IMR-90 (cell line): ENCODE results near the gene SLC37A1. TPM values are rescaled to one million over a fixed set of nuclear protein-coding genes. Genes with fewer than 3 reads are reported as not detected.

Source experiments
- ATAC-seq: fragments of 200-7000 bp; cut with Tn5 transposase; 2 replicates; pipeline ENCODE4 v1.9.1; 2020; ENCODE audit warnings: low read depth, mild to moderate bottlenecking, moderate library complexity
- BruUV-seq: library from RNA; stranded (reverse); fragments of 400-500 nt; replicated peaks from 2 replicates; lab custom pipeline; 2021; lab: Mats Ljungman, UMichigan
- CTCF ChIA-PET: fragments of 300-600 bp; formaldehyde crosslinking; extraction: SDS; loops from one replicate; lab custom pipeline; 2021; ENCODE audit warnings: antibody characterized with exemption; lab: Yijun Ruan, JAX
- POLR2A ChIA-PET: fragments of 300-600 bp; sonication (Branson Sonifier 250); formaldehyde crosslinking; loops from one replicate; lab custom pipeline; 2022; ENCODE audit warnings: antibody characterized with exemption; ENCODE audit not compliant: unreplicated experiment; lab: Charles Lee
- DNase-seq: peaks from one replicate; pipeline ENCODE4 v3.0.0; 2013
- H2AFZ ChIP-seq: replicated peaks from 2 replicates; pipeline ENCODE3; 2013; ENCODE audit warnings: low read length, mild to moderate bottlenecking; ENCODE audit not compliant: poor library complexity
- H2AK5ac ChIP-seq: 2 replicates; pipeline ENCODE4 v1.6.1; 2013; ENCODE audit warnings: low read depth, low read length, inconsistent platforms
- H2AK9ac ChIP-seq: replicated peaks from 2 replicates; pipeline ENCODE3; 2013; ENCODE audit warnings: mild to moderate bottlenecking, low read depth, low read length, moderate library complexity; ENCODE audit not compliant: poor library complexity
- H2BK120ac ChIP-seq: 2 replicates; pipeline ENCODE4 v1.6.1; 2013; ENCODE audit warnings: low read depth, low read length, inconsistent platforms
- H2BK15ac ChIP-seq: 3 replicates; pipeline ENCODE4 v1.6.1; 2013; ENCODE audit warnings: low read depth, low read length, inconsistent platforms
- H2BK20ac ChIP-seq: 2 replicates; pipeline ENCODE4 v1.6.1; 2013; ENCODE audit warnings: low read depth, mild to moderate bottlenecking, inconsistent platforms, low read length, moderate library complexity
- H2BK5ac ChIP-seq: 2 replicates; pipeline ENCODE4 v1.6.1; 2013; ENCODE audit warnings: mild to moderate bottlenecking, low read depth, low read length, inconsistent platforms; ENCODE audit not compliant: poor library complexity, severe bottlenecking
- H3K14ac ChIP-seq: replicated peaks from 2 replicates; pipeline ENCODE4 v1.6.1; 2013; ENCODE audit warnings: low read depth, low read length, inconsistent platforms
- H3K18ac ChIP-seq: 2 replicates; pipeline ENCODE4 v1.6.1; 2013; ENCODE audit warnings: low read depth, low read length, control low read depth
- H3K23ac ChIP-seq: 2 replicates; pipeline ENCODE4 v1.6.1; 2013; ENCODE audit warnings: low read depth, low read length, inconsistent platforms
- H3K27ac ChIP-seq: 2 replicates; pipeline ENCODE4 v1.5.1; 2013; ENCODE audit warnings: mild to moderate bottlenecking, control low read depth, low read length; ENCODE audit not compliant: insufficient read depth
- H3K27me3 ChIP-seq: 2 replicates; pipeline ENCODE4 v1.6.1; 2013; ENCODE audit warnings: low read length; ENCODE audit not compliant: control insufficient read depth, insufficient read depth
- H3K36me3 ChIP-seq: 2 replicates; pipeline ENCODE4 v1.6.1; 2013; ENCODE audit warnings: low read length, mixed read lengths; ENCODE audit not compliant: control insufficient read depth, insufficient read depth
- H3K4ac ChIP-seq: 2 replicates; pipeline ENCODE4 v1.6.1; 2013; ENCODE audit warnings: low read depth, low read length, inconsistent platforms
- H3K4me1 ChIP-seq: 2 replicates; pipeline ENCODE4 v1.6.1; 2013; ENCODE audit warnings: low read length, mixed read lengths; ENCODE audit not compliant: control insufficient read depth, insufficient read depth
- H3K4me2 ChIP-seq: 2 replicates; pipeline ENCODE4 v1.6.1; 2013; ENCODE audit warnings: low read depth, mild to moderate bottlenecking, control low read depth, low read length, moderate library complexity
- H3K4me3 ChIP-seq: 2 replicates; pipeline ENCODE4 v1.5.1; 2013; ENCODE audit warnings: low read depth, mild to moderate bottlenecking, control low read depth, low read length, moderate library complexity; ENCODE audit not compliant: insufficient read depth
- H3K56ac ChIP-seq: 2 replicates; pipeline ENCODE4 v1.6.1; 2013; ENCODE audit warnings: low read length, inconsistent platforms; ENCODE audit not compliant: insufficient read depth; ENCODE audit errors: extremely low read depth
- H3K79me1 ChIP-seq, 2 experiments: 2 replicates each; pipeline ENCODE4 v1.6.1; 2013; ENCODE audit warnings: low read length in 2 of 2, inconsistent platforms in 1 of 2, low read depth in 1 of 2
- H3K9ac ChIP-seq: 2 replicates; pipeline ENCODE4 v1.6.1; 2013; ENCODE audit warnings: low read depth, low read length, control low read depth
- H3K9me1 ChIP-seq: 2 replicates; pipeline ENCODE4 v1.6.1; 2013; ENCODE audit warnings: low read length, inconsistent platforms; ENCODE audit not compliant: insufficient read depth
- H3K9me3 ChIP-seq: 2 replicates; pipeline ENCODE4 v1.6.1; 2013; ENCODE audit warnings: low read length; ENCODE audit not compliant: control insufficient read depth, insufficient read depth
- H4K20me1 ChIP-seq: 2 replicates; pipeline ENCODE4 v1.6.1; 2013; ENCODE audit warnings: low read length, inconsistent platforms; ENCODE audit not compliant: insufficient read depth
- H4K5ac ChIP-seq: 2 replicates; pipeline ENCODE4 v1.6.1; 2013; ENCODE audit warnings: mild to moderate bottlenecking, low read depth, low read length, control low read depth
- H4K8ac ChIP-seq, 2 experiments: 2 replicates each; pipeline ENCODE4 v1.6.1; 2013; ENCODE audit warnings: low read depth in 2 of 2, low read length in 2 of 2, control low read depth in 1 of 2, inconsistent platforms in 1 of 2
- H4K91ac ChIP-seq: 2 replicates; pipeline ENCODE4 v1.6.1; 2013; ENCODE audit warnings: low read depth, low read length, inconsistent platforms; ENCODE audit not compliant: insufficient read depth
- BHLHE40 ChIP-seq: fragments of 150-350 bp; IDR thresholded peaks from 2 replicates; pipeline ENCODE4 v1.6.1; 2016; ENCODE audit warnings: mild to moderate bottlenecking, low read depth, low read length
- CEBPB ChIP-seq: IDR thresholded peaks from 2 replicates; pipeline ENCODE4 v1.6.1; 2012; ENCODE audit warnings: low read depth, low read length, improper control_type of control experiment
- CHD1 ChIP-seq: IDR thresholded peaks from 2 replicates; pipeline ENCODE4 v1.6.1; 2012; ENCODE audit warnings: low read depth, low read length, improper control_type of control experiment
- ELK1 ChIP-seq: fragments of 150-350 bp; IDR thresholded peaks from 2 replicates; pipeline ENCODE4 v1.6.1; 2016; ENCODE audit warnings: low read depth, mild to moderate bottlenecking, low read length, moderate library complexity, borderline replicate concordance
- MAFK ChIP-seq: IDR thresholded peaks from 2 replicates; pipeline ENCODE4 v1.6.1; 2012; ENCODE audit warnings: low read depth, low read length, improper control_type of control experiment
- MAZ ChIP-seq: IDR thresholded peaks from 2 replicates; pipeline ENCODE4 v1.6.1; 2012; ENCODE audit warnings: low read depth, mild to moderate bottlenecking, low read length, improper control_type of control experiment, moderate library complexity, borderline replicate concordance
- NFE2L2 ChIP-seq: fragments of 150-350 bp; IDR thresholded peaks from 2 replicates; pipeline ENCODE4 v1.6.1; 2016; ENCODE audit warnings: low read depth, mild to moderate bottlenecking, low read length
- POLR2A ChIP-seq: IDR thresholded peaks from 2 replicates; pipeline ENCODE4 v1.6.1; 2012; ENCODE audit warnings: mild to moderate bottlenecking, low read depth, low read length
- RCOR1 ChIP-seq: IDR thresholded peaks from 2 replicates; pipeline ENCODE4 v1.6.1; 2012; ENCODE audit warnings: mild to moderate bottlenecking, low read length, improper control_type of control experiment; ENCODE audit not compliant: insufficient replicate concordance
- RFX5 ChIP-seq: IDR thresholded peaks from 2 replicates; pipeline ENCODE4 v1.8.0; 2012; ENCODE audit warnings: low read depth, mild to moderate bottlenecking, low read length, moderate library complexity
- SMC3 ChIP-seq: fragments of 150-350 bp; IDR thresholded peaks from 2 replicates; pipeline ENCODE4 v1.6.1; 2016; ENCODE audit warnings: low read depth, mild to moderate bottlenecking, antibody characterized with exemption, low read length, moderate library complexity
- WGBS, 2 experiments: methylation state at CpG; one replicate each; pipeline versions ENCODE4 v1.1.5 to v1.1.7; 2013; ENCODE audit warnings: missing lambda C conversion rate in 2 of 2; ENCODE audit not compliant: insufficient read length in 1 of 2; ENCODE audit errors: extremely low coverage in 2 of 2; 5-methylcytosine and 5-hydroxymethylcytosine counted together
- dilution Hi-C: fragments of 300-500 bp; cut with HindIII; formaldehyde crosslinking; loops from one replicate; pipeline ENCODE4 v1.14.3; 2018; ENCODE audit warnings: low sequenced_read_pairs; ENCODE audit not compliant: unreplicated experiment
- in situ Hi-C: fragments of 300-500 bp; cut with MboI; formaldehyde crosslinking; loops from 3 replicates; pipeline ENCODE4 v1.14.3; 2019; ENCODE audit warnings: low sequenced_read_pairs, inconsistent platforms, mixed read lengths
- intact Hi-C: fragments of 100-400 bp; cut with micrococcal nuclease; formaldehyde crosslinking; loops from 2 replicates; pipeline ENCODE4 v1.10.0; 2022
- polyA plus RNA-seq, 3 experiments: library from polyadenylated mRNA; depleted of rRNA; stranded (reverse); fragments of >200 nt; gene quantifications; 2 replicates each; pipeline ENCODE4 v1.2.3, GENCODE V29; 2012; ENCODE audit warnings: low replicate concordance in 1 of 3
- total RNA-seq: library from RNA; depleted of rRNA; stranded (reverse); fragments of >200 nt; gene quantifications from 2 replicates; pipeline ENCODE4 v1.2.3, GENCODE V29; 2012
- TF ChIP-seq, protein P1 (sequence below): fragments of 150-350 bp; IDR thresholded peaks from 2 replicates; pipeline ENCODE4 v1.6.1; 2017; ENCODE audit warnings: mild to moderate bottlenecking, antibody characterized with exemption, low read length, low read depth
- TF ChIP-seq, protein P2 (sequence below): conservative IDR thresholded peaks from 2 replicates; pipeline ENCODE4 v1.5.1; 2012; ENCODE audit warnings: mild to moderate bottlenecking, low read depth, low read length, improper control_type of control experiment

Gene SLC37A1
- total and polyA plus RNA-seq, 2 of the 4 experiments (the other 2 are of a cell fraction): 0.36 to 0.48 TPM

DNA sequence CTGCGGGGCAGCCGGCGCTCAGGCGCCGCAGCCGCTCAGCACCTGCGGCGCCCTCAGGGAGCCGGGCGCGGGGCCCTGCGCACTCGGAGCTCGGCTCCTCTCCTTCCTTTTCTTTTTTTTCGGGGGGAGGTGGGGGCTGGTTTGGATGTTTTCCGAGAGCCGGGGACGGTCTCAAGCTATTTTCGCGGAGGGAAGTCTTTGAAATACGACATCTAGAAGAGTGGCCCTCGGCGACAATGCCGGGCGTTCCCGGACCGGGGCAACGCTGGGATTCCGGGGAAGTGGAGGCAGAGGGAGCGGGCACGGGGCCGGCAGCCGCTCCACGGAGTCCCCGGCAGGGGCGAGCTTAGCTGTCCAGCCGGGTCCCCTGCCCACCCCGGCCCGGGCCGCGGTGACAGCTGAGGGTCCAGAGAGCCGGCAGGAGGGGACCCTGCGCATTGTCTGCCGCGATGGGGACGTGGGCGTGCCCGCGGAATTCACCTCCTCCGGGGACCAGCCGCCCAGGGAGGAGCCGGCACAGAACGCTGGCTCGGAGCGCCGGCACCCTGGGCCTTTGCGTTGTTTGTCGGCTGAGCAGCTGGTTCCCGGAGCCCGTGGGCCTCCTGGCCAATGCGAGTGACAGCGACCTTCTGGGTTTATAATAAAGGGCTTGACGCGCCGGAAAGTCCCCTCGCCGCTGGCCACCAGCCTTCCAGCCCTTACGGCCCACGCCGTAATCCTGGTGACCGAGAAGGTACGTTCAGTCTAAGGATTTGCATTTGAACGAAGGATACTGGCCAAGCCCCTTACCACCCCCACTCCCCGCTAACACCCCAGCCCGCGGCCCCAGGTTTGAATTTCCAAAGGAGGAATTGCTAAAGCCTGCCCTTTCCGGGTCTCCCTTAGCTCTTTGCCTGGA lies 582 bp downstream of the SLC37A1 start (continued):
- TF ChIP-seq BHLHE40: no peak
- TF ChIP-seq POLR2A: no peak

DNA sequence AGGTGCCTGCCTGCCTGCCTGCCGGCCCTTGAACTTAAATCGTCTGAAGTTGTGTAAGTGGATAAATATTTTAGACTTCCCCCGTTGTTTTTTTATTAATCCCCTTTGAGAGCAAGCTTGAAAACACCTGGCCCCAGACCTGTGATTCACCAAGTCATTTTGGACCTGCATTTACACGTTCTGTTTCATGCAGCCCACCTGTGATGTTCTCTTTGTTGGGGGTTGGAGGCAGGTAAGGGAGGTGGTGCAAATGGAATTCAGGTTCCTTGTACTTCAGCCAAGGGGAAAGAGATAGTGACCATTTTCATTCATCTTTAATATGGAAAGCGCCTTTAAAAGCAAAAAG lies 1.2 kb downstream of the SLC37A1 start:
- H3K4me1 ChIP-seq: 0 out of 2 replicates have a peak, but pooled peaks cover 2% of the 10 kb centered on the region
- no peaks in the 10 kb centered on the region for H3K9me3 ChIP-seq
- no peak overlapping the region for H3K18ac ChIP-seq
- ATAC-seq: no peak
- no peaks in the 10 kb centered on the region for H3K79me1 ChIP-seq
- no peak overlapping the region for H2BK20ac ChIP-seq
- no peak overlapping the region for H2AK5ac ChIP-seq
- no peak overlapping the region for H3K23ac ChIP-seq
- dilution Hi-C loops (no loop called here), intact Hi-C loops (no loop called here), in situ Hi-C loops (no loop called here)
- peaks cover 39% of the 10 kb centered on the region for H3K27me3 ChIP-seq
- DNase-seq: no peak
- H4K5ac ChIP-seq: no peak overlapping the region
- no peak overlapping the region for H2AK9ac ChIP-seq
- no CpG with 5 or more reads among the region's 5 CpGs for WGBS, 2 experiments
- H3K14ac ChIP-seq: no peak overlapping the region
- ChIA-PET CTCF (no interaction called here), POLR2A (no interaction called here)
- H3K9me1 ChIP-seq: peaks cover 2% of the 10 kb centered on the region; the same call in 1 of the 2 replicates
- no peak overlapping the region for H3K27ac ChIP-seq
- BruUV-seq: no TSS peak
- H3K4ac ChIP-seq: no peak overlapping the region
- no peaks in the 10 kb centered on the region for H3K36me3 ChIP-seq
- H3K4me3 ChIP-seq: no peak overlapping the region
- H3K4me2 ChIP-seq: no peak overlapping the region
- no peak overlapping the region for H3K56ac ChIP-seq
- H2BK5ac ChIP-seq: no peak overlapping the region
- H4K20me1 ChIP-seq: no peaks in the 10 kb centered on the region
- H2BK15ac ChIP-seq: no peak overlapping the region
- no peak overlapping the region for H3K9ac ChIP-seq
- no peak overlapping the region for H4K91ac ChIP-seq
- H4K8ac ChIP-seq: no peak overlapping the region
- no peak overlapping the region for H2BK120ac ChIP-seq
- no peak overlapping the region for H2AFZ ChIP-seq
- no peak for TF ChIP-seq RFX5
- TF ChIP-seq, protein P1, sequence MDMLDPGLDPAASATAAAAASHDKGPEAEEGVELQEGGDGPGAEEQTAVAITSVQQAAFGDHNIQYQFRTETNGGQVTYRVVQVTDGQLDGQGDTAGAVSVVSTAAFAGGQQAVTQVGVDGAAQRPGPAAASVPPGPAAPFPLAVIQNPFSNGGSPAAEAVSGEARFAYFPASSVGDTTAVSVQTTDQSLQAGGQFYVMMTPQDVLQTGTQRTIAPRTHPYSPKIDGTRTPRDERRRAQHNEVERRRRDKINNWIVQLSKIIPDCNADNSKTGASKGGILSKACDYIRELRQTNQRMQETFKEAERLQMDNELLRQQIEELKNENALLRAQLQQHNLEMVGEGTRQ: no peak
- no peak for TF ChIP-seq MAFK
- no peak for TF ChIP-seq SMC3
- TF ChIP-seq RCOR1: no peak
- TF ChIP-seq NFE2L2: no peak
- TF ChIP-seq CEBPB: no peak
- TF ChIP-seq ELK1: no peak
- TF ChIP-seq, protein P2, sequence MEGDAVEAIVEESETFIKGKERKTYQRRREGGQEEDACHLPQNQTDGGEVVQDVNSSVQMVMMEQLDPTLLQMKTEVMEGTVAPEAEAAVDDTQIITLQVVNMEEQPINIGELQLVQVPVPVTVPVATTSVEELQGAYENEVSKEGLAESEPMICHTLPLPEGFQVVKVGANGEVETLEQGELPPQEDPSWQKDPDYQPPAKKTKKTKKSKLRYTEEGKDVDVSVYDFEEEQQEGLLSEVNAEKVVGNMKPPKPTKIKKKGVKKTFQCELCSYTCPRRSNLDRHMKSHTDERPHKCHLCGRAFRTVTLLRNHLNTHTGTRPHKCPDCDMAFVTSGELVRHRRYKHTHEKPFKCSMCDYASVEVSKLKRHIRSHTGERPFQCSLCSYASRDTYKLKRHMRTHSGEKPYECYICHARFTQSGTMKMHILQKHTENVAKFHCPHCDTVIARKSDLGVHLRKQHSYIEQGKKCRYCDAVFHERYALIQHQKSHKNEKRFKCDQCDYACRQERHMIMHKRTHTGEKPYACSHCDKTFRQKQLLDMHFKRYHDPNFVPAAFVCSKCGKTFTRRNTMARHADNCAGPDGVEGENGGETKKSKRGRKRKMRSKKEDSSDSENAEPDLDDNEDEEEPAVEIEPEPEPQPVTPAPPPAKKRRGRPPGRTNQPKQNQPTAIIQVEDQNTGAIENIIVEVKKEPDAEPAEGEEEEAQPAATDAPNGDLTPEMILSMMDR: no peak
- TF ChIP-seq CHD1: no peak
- TF ChIP-seq MAZ: no peak
